ENCODE data around the gene CLASP1.

GRCh38 chr2:121613152-121613551 lies 36.1 kb downstream of the CLASP1 start:
- TF ChIP-seq CTCF (IDR thresholded peaks at IDR 0.05; ENCODE audit: insufficient read depth, low read length) = no peak
- TF ChIP-seq POLR2AphosphoS5 (IDR thresholded peaks at IDR 0.05; ENCODE audit: low read depth) = no peak

All from HL-60 (cell line).